HepG2 (cell line): ENCODE measurements around the gene LST1. TPM values are rescaled to one million over a fixed set of nuclear protein-coding genes. Genes with fewer than 3 reads are reported as not detected.

Experiments used
- ARNT ChIP-seq: fragments of 450-650 bp; IDR thresholded peaks from 2 replicates; pipeline ENCODE4 v1.6.1; 2017
- ATAD3A ChIP-seq: sonication (generic); formaldehyde crosslinking; IDR thresholded peaks from 2 replicates; pipeline ENCODE4 v1.4.0; 2020; ENCODE audit warnings: missing genetic modification reagents
- CBX2 ChIP-seq, 2 experiments: fragments of 200-600 bp in 1 of 2; sonication (generic); formaldehyde crosslinking in 1 of 2; IDR thresholded peaks; 2 replicates each; pipeline versions ENCODE4 v1.7.0 to v1.8.1; 2018 to 2022; ENCODE audit warnings: low read depth in 2 of 2, low read length in 1 of 2, mild to moderate bottlenecking in 1 of 2, missing genetic modification reagents in 1 of 2
- ELF3 ChIP-seq: IDR thresholded peaks from 2 replicates; pipeline ENCODE4 v1.6.1; 2016; ENCODE audit warnings: missing genetic modification reagents, missing compliant biosample characterization
- FOXK2 ChIP-seq: fragments of 450-650 bp; IDR thresholded peaks from 2 replicates; pipeline ENCODE4 v1.6.1; 2016
- HDAC2 ChIP-seq: sonication (generic); formaldehyde crosslinking; IDR thresholded peaks from 2 replicates; pipeline ENCODE4 v1.4.0; 2020; ENCODE audit warnings: missing genetic modification reagents
- HOXA9 ChIP-seq: sonication (generic); formaldehyde crosslinking; IDR thresholded peaks from 2 replicates; pipeline ENCODE4 v1.8.1; 2022; ENCODE audit warnings: missing genetic modification reagents, mild to moderate bottlenecking, moderate library complexity, borderline replicate concordance
- KDM5A ChIP-seq: fragments of 200-600 bp; sonication (generic); IDR thresholded peaks from 2 replicates; pipeline ENCODE4 v1.7.0; 2018; ENCODE audit warnings: antibody characterized with exemption, mild to moderate bottlenecking, low read length, borderline replicate concordance
- MIXL1 ChIP-seq: IDR thresholded peaks from 2 replicates; pipeline ENCODE4 v1.6.1; 2016
- MTA3 ChIP-seq: sonication (generic); formaldehyde crosslinking; IDR thresholded peaks from 2 replicates; pipeline ENCODE4 v1.4.0; 2020; ENCODE audit warnings: missing genetic modification reagents
- MTF2 ChIP-seq: sonication (generic); formaldehyde crosslinking; IDR thresholded peaks from 2 replicates; pipeline ENCODE4 v1.5.0; 2020; ENCODE audit warnings: missing genetic modification reagents, borderline replicate concordance
- NFATC3 ChIP-seq: sonication (generic); formaldehyde crosslinking; IDR thresholded peaks from 2 replicates; pipeline ENCODE4 v1.5.1; 2020; ENCODE audit warnings: mild to moderate bottlenecking, missing genetic modification reagents
- NFKBIZ ChIP-seq: IDR thresholded peaks from 2 replicates; pipeline ENCODE4 v1.6.1; 2018; ENCODE audit warnings: missing genetic modification reagents, missing compliant biosample characterization
- NRL ChIP-seq: sonication (generic); formaldehyde crosslinking; IDR thresholded peaks from 2 replicates; pipeline ENCODE4 v1.5.0; 2020; ENCODE audit warnings: missing genetic modification reagents, mild to moderate bottlenecking, moderate library complexity, borderline replicate concordance
- PHB2 ChIP-seq: fragments of 450-650 bp; IDR thresholded peaks from 2 replicates; pipeline ENCODE4 v1.6.1; 2018; ENCODE audit not compliant: partially characterized antibody
- POLR2AphosphoS2 ChIP-seq: IDR thresholded peaks from 2 replicates; pipeline ENCODE4 v1.6.1; 2011; ENCODE audit warnings: low read depth, low read length, improper control_type of control experiment
- REXO4 ChIP-seq: sonication (generic); formaldehyde crosslinking; IDR thresholded peaks from 2 replicates; pipeline ENCODE4 v1.8.0; 2022; ENCODE audit warnings: missing genetic modification reagents, mild to moderate bottlenecking, borderline replicate concordance
- RFX1 ChIP-seq: fragments of 450-650 bp; IDR thresholded peaks from 2 replicates; pipeline ENCODE4 v1.6.1; 2017
- SOX13 ChIP-seq, 3 experiments: fragments of 450-650 bp in 1 of 3; sonication (generic) in 1 of 3; formaldehyde crosslinking in 1 of 3; IDR thresholded peaks in 2 of 3; conservative IDR thresholded peaks in 1 of 3; 2 replicates each; pipeline versions ENCODE4 v1.5.0 to v1.6.1; 2016 to 2020; ENCODE audit warnings: antibody characterized with exemption in 1 of 3, mild to moderate bottlenecking in 1 of 3, missing compliant biosample characterization in 1 of 3, missing genetic modification reagents in 1 of 3, moderate library complexity in 1 of 3
- STAT5B ChIP-seq: sonication (generic); formaldehyde crosslinking; IDR thresholded peaks from 2 replicates; pipeline ENCODE4 v1.4.0; 2020; ENCODE audit warnings: missing genetic modification reagents
- TEAD2 ChIP-seq: sonication (generic); formaldehyde crosslinking; IDR thresholded peaks from 2 replicates; pipeline ENCODE4 v1.9.0; 2021; ENCODE audit warnings: missing genetic modification reagents
- YEATS4 ChIP-seq: sonication (generic); formaldehyde crosslinking; IDR thresholded peaks from 2 replicates; pipeline ENCODE4 v1.4.0; 2020; ENCODE audit warnings: missing genetic modification reagents, borderline replicate concordance
- ZMAT3 ChIP-seq: sonication (generic); formaldehyde crosslinking; conservative IDR thresholded peaks from 2 replicates; pipeline ENCODE4 v1.7.0; 2021; ENCODE audit warnings: missing genetic modification reagents
- ZMYM3 ChIP-seq: sonication (generic); formaldehyde crosslinking; IDR thresholded peaks from 2 replicates; pipeline ENCODE4 v1.5.1; 2020; ENCODE audit warnings: mild to moderate bottlenecking, missing genetic modification reagents
- ZNF101 ChIP-seq: sonication (generic); formaldehyde crosslinking; IDR thresholded peaks from 2 replicates; pipeline ENCODE4 v1.4.0; 2020; ENCODE audit warnings: mild to moderate bottlenecking, low read depth, missing genetic modification reagents, borderline replicate concordance
- ZNF326 ChIP-seq: sonication (generic); formaldehyde crosslinking; IDR thresholded peaks from 2 replicates; pipeline ENCODE4 v1.4.0; 2020; ENCODE audit warnings: missing genetic modification reagents, borderline replicate concordance
- ZNF432 ChIP-seq: sonication (generic); formaldehyde crosslinking; IDR thresholded peaks from 2 replicates; pipeline ENCODE4 v1.5.0; 2020; ENCODE audit warnings: missing genetic modification reagents, mild to moderate bottlenecking, borderline replicate concordance
- ZNF468 ChIP-seq: sonication (generic); formaldehyde crosslinking; IDR thresholded peaks from 2 replicates; pipeline ENCODE4 v1.8.0; 2022; ENCODE audit warnings: mild to moderate bottlenecking, moderate library complexity, missing genetic modification reagents
- ZNF484 ChIP-seq: sonication (generic); formaldehyde crosslinking; IDR thresholded peaks from 2 replicates; pipeline ENCODE4 v1.5.1; 2020; ENCODE audit warnings: mild to moderate bottlenecking, low read depth, missing genetic modification reagents, borderline replicate concordance
- ZNF552 ChIP-seq: sonication (generic); formaldehyde crosslinking; IDR thresholded peaks from 2 replicates; pipeline ENCODE4 v1.9.0; 2022; ENCODE audit warnings: missing genetic modification reagents, mild to moderate bottlenecking, borderline replicate concordance
- ZNF577 ChIP-seq: sonication (generic); formaldehyde crosslinking; IDR thresholded peaks from 2 replicates; pipeline ENCODE4 v1.4.0; 2020; ENCODE audit warnings: mild to moderate bottlenecking, low read depth, missing genetic modification reagents, borderline replicate concordance
- ZZZ3 ChIP-seq: sonication (generic); formaldehyde crosslinking; IDR thresholded peaks from 2 replicates; pipeline ENCODE4 v1.4.0; 2020; ENCODE audit warnings: missing genetic modification reagents, mild to moderate bottlenecking, borderline replicate concordance
- polyA plus RNA-seq, 8 experiments: library from polyadenylated mRNA; depleted of rRNA in 3 of 8; stranded (reverse) in 7 of 8; unstranded in 1 of 8; fragments of >200 nt; fragmentation: Illumina TruSeq in 4 of 8; extraction: Trizol in 4 of 8; gene quantifications; 2 replicates each; pipeline versions ENCODE4 v1.2.1 to v1.2.3, GENCODE V29; 2011 to 2016; ENCODE audit warnings: low read depth in 4 of 8, missing spikeins in 1 of 8, mixed read lengths in 1 of 8; ENCODE audit not compliant: insufficient read depth in 1 of 8
- total RNA-seq, 5 experiments: library from RNA; depleted of rRNA; stranded (reverse); fragments of >200 nt; fragmentation: Illumina TruSeq; extraction: Trizol; gene quantifications; 2 replicates each; pipeline ENCODE4 v1.2.3, GENCODE V29; 2016; ENCODE audit warnings: low read depth in 1 of 5

Gene LST1
- total and polyA plus RNA-seq, 2 of the 13 experiments (the other 11 are each of a cell fraction or from before 2014, with no cell fraction given) = not detected

GRCh38 chr6:31541658-31542521 lies 44.2 kb upstream of the LST1 start, which contains the start of gene DDX39B (continued):
- TF ChIP-seq TEAD2 (CRISPR knock-in tag) (no peak; the same call in 1 of the 2 replicates), ZZZ3 (CRISPR knock-in tag) (peak; percentile 100), ATAD3A (no peak), FOXK2 (peak; percentile 63; the same call in 1 of the 2 replicates), MTA3 (CRISPR knock-in tag) (no peak), HOXA9 (CRISPR knock-in tag) (no peak; the same call in 1 of the 2 replicates), STAT5B (CRISPR knock-in tag) (peak; percentile 86; the same call in 1 of the 2 replicates), NRL (CRISPR knock-in tag) (peak; percentile 93), CBX2 (IDR thresholded peaks at IDR 0.05; ENCODE audit: low read depth, low read length) (no peak), CBX2 (CRISPR knock-in tag; IDR thresholded peaks at IDR 0.05; ENCODE audit: low read depth) (0 out of 2 replicates have a peak, but pooled peaks have one; percentile 57), HDAC2 (peak; percentile 39), PHB2 (no peak), ARNT (no peak), ZMAT3 (CRISPR knock-in tag) (no peak), ZNF468 (CRISPR knock-in tag) (0 out of 2 replicates have a peak, but pooled peaks have one; percentile 22), KDM5A (peak; percentile 87), ZNF484 (no peak), YEATS4 (CRISPR knock-in tag) (peak; percentile 99), MTF2 (CRISPR knock-in tag) (no peak), NFATC3 (peak; percentile 95; the same call in 1 of the 2 replicates), ZNF577 (no peak), MIXL1 (CRISPR knock-in tag) (peak; percentile 66), NFKBIZ (CRISPR knock-in tag) (peak; percentile 79), ZNF432 (CRISPR knock-in tag) (no peak), ZNF101 (CRISPR knock-in tag) (no peak; the same call in 1 of the 2 replicates), ZNF552 (no peak), ZNF326 (CRISPR knock-in tag) (no peak), RFX1 (no peak), POLR2AphosphoS2 (peak; percentile 83), REXO4 (CRISPR knock-in tag) (no peak), SOX13 (IDR thresholded peaks at IDR 0.05) (no peak), SOX13 (CRISPR knock-in tag; conservative IDR thresholded peaks at IDR 0.05 in 1 of 2, IDR thresholded peaks at IDR 0.05 in 1 of 2) (peak in 1 of 2 experiments; percentile 30; a peak in 2 of 4 replicates), ZMYM3 (CRISPR knock-in tag) (no peak; the same call in 1 of the 2 replicates), ELF3 (CRISPR knock-in tag) (peak; percentile 95)
